SK-N-SH treated with all-trans-retinoic acid at 6 μM for 48 hours (cell line): ENCODE measurements around the gene SSU72.

Experiments used
- ARNTL ChIP-seq: fragments of 450-650 bp; formaldehyde crosslinking; IDR thresholded peaks from 2 replicates; pipeline ENCODE4 v1.5.0; 2020; ENCODE audit warnings: low read depth, mild to moderate bottlenecking, moderate library complexity, borderline replicate concordance
- TOX ChIP-seq: fragments of 250-450 bp; sonication (Bioruptor Pico); IDR thresholded peaks from 2 replicates; pipeline ENCODE4 v1.8.0; 2021; ENCODE audit warnings: mild to moderate bottlenecking, moderate library complexity, borderline replicate concordance
- TF ChIP-seq, protein P1 (sequence below): fragments of 250-450 bp; sonication (Bioruptor Pico); IDR thresholded peaks from 2 replicates; pipeline ENCODE4 v1.5.1; 2020; ENCODE audit warnings: low read depth, mild to moderate bottlenecking, moderate library complexity

DNA sequence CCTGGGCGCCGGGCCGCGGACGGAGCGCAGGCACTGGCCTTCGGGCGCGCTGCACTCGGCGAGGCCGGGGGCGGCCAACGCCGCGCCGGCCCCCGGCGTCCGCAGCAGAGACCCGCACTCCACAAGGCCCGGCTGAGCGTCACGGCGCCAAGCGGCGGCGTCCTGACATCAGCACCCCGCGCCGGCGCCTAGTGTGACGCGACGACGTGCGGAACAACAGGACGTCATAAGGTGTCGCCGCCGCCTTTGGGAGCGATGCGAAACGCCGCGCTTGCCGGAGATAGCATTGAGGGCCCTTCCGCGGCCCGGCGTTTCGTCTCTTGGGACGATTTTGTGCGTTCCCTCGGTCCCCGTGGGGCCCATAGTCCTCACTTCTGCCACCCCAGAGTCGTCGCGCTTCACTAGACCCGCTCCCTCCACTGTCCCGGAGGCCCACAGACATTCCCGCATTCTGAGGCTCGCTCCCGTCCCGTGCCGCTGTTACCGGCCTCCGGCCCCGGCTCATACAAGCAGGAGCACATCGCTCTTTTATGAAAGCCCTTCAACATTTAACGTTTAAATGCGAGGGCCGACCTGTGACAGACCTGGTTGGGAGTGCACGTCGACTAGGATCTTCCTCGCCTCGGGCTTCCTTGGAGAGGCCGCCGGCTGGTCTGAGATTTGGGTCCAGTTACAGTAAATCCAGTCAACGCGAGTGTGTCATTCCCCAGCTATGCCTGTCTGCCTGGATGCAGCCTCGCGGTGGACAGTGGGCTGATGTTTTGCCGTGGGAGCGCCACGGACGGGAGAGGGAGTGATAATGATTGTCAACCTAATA is at the start of gene SSU72:
- TF ChIP-seq, protein P1, sequence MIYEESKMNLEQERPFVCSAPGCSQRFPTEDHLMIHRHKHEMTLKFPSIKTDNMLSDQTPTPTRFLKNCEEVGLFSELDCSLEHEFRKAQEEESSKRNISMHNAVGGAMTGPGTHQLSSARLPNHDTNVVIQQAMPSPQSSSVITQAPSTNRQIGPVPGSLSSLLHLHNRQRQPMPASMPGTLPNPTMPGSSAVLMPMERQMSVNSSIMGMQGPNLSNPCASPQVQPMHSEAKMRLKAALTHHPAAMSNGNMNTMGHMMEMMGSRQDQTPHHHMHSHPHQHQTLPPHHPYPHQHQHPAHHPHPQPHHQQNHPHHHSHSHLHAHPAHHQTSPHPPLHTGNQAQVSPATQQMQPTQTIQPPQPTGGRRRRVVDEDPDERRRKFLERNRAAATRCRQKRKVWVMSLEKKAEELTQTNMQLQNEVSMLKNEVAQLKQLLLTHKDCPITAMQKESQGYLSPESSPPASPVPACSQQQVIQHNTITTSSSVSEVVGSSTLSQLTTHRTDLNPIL (CRISPR knock-in tag) = no peak
- TF ChIP-seq TOX (CRISPR knock-in tag) (no peak), ARNTL (CRISPR knock-in tag) (no peak)
